Fibroblast of the aortic adventitia (primary cell): Measurements from ENCODE around the gene MZT2A. TPM values are rescaled to one million over a fixed set of nuclear protein-coding genes. Genes with fewer than 3 reads are reported as not detected.

ENCODE experiments used
- total RNA-seq: library from RNA; depleted of rRNA; stranded (reverse); fragments of >200 nt; gene quantifications from 2 replicates; pipeline ENCODE4 v1.2.3, GENCODE V29; 2012; ENCODE audit warnings: low replicate concordance

MZT2A gene
- total RNA-seq, 1 donor, result 66.8 TPM

Other genes starting within 250 kb of the MZT2A start
- under 0.01 TPM in 1 of 2 replicates, not detected in the other for gene RAB6D, start 128.2 kb downstream of the MZT2A start, total RNA-seq
- gene TUBA3D, start 16.3 kb downstream of the MZT2A start, total RNA-seq, result not detected in 2 replicates
- 15.1 and 34.4 TPM in 2 replicates for gene CCDC74A, start 35.5 kb upstream of the MZT2A start, total RNA-seq